Esophagus squamous epithelium (tissue), 5 donors: Measurements from ENCODE around the gene NKG7. TPM values are rescaled to one million over a fixed set of nuclear protein-coding genes. Genes with fewer than 3 reads are reported as not detected.

ENCODE experiments used
- DNase-seq: peaks from one replicate; lab custom pipeline; 2025; lab: John Stamatoyannopoulos, UW
- H3K27ac ChIP-seq, 4 donors: fragments of 200-600 bp; sonication (generic); one replicate each; pipeline ENCODE4 v1.5.1; 2016 to 2019; ENCODE audit warnings: mild to moderate bottlenecking in 1 of 4
- H3K27me3 ChIP-seq, 4 donors: fragments of 200-600 bp; sonication (generic); 1 replicate in 3 of 4; 2 replicates in 1 of 4; pipeline versions ENCODE4 v1.5.1 to v1.6.0; 2017 to 2021; ENCODE audit warnings: antibody characterized with exemption in 1 of 4
- H3K36me3 ChIP-seq, 3 donors: fragments of 200-600 bp; sonication (generic); one replicate each; pipeline ENCODE4 v1.5.1; 2016 to 2019
- H3K4me1 ChIP-seq, 3 donors: fragments of 200-600 bp; sonication (generic); one replicate each; pipeline ENCODE4 v1.5.1; 2017 to 2019
- H3K4me3 ChIP-seq, 4 donors: fragments of 200-600 bp; sonication (generic); 1 replicate in 3 of 4; 2 replicates in 1 of 4; pipeline ENCODE4 v1.5.1; 2016 to 2019; ENCODE audit warnings: mild to moderate bottlenecking in 2 of 4, moderate library complexity in 1 of 4
- H3K9me3 ChIP-seq, 3 donors: fragments of 200-600 bp; sonication (generic); one replicate each; pipeline ENCODE4 v1.5.1; 2016 to 2019
- POLR2A ChIP-seq, 4 donors: fragments of 450-650 bp; IDR thresholded peaks; one replicate each; pipeline ENCODE4 v1.6.1; 2017; ENCODE audit warnings: antibody characterized with exemption in 4 of 4, mild to moderate bottlenecking in 4 of 4, moderate library complexity in 3 of 4
- WGBS, 2 donors: methylation state at CpG; one replicate each; pipeline ENCODE4 v1.1.5; 2018; 5-methylcytosine and 5-hydroxymethylcytosine counted together
- intact Hi-C: fragments of 100-400 bp; cut with DNase I; formaldehyde crosslinking; loops from one replicate; pipeline ENCODE4 v1.15.0; 2022
- total RNA-seq, 4 donors: library from RNA; depleted of rRNA; stranded (reverse); fragments of >200 nt; gene quantifications; one replicate each; pipeline ENCODE4 v1.1.0, GENCODE V29; 2016
- TF ChIP-seq, protein P1 (sequence below), 6 experiments: fragments of 450-650 bp in 4 of 6; fragments of 200-600 bp in 2 of 6; sonication (generic) in 2 of 6; IDR thresholded peaks; one replicate each; pipeline ENCODE4 v1.5.1; 2016 to 2019; ENCODE audit warnings: antibody characterized with exemption in 6 of 6, mild to moderate bottlenecking in 4 of 6, moderate library complexity in 4 of 6
- donor health status: DM: yes; HTN: yes; CAD: no.

NKG7 gene
- total RNA-seq, 4 donors from 2014 or later, result 0.50 to 2.5 (median 2.2) TPM; not detected in 1

DNA sequence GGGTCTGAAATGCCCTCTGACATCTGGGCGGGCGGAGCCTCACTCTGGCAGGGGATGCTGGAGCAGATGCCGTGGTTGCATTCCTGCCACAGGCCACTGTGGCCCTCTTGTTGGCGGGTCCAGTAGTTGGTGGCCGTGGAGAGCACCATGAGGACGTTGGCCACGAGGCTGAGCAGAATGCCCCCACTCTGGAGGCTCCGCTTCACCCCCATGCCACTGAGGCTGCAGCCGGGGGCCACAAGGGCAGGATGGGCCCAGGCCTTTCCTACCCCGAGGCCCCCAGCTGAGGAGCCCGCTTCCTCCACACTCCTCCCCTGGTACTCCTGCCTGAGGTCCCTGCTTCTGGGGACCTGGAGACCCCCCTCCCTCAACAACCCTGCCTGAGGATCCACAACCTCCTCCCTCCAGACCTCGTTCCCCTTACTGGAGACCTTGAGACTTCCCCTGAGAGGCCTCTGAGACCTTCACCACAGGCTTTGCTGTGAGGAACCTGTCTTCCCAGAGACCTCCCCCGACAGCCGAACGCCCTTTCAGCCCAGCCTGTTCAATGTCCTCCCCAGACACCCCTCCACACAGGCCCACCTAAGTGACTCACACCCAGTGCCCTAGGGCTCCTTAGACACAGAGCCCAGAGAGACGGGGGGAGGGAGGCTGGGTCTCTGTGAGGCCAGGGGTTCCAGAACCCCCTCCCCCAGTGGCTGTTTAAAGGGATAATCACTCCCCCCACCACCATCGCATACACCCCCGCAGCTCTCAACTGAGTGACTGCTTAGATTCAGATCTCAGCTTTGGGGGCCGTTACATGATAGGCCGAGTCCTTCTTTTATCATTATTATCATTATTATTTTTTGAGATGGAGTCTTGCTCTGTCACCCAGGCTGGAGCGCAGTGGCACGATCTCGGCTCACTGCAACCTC lies 3.8 kb downstream of the NKG7 start, which contains the start of gene CLDND2:
CLDND2 (minus strand) TSS at position 638 of the 917 bp plus-strand sequence; CDS start at position 212, 426 bp downstream.
- no peaks in the 10 kb centered on the region for H3K9me3 ChIP-seq
- peaks cover 22 to 42% (median 27%) of the 10 kb centered on the region in 3 donors for H3K4me1 ChIP-seq
- H3K4me3 ChIP-seq, result peak within 1 kb of the TSS; percentile 75 to 88 (median 82)
- 76 to 79% methylated on average over 13 to 14 of the region's 23 CpGs for WGBS, 2 donors
- no peaks in the 10 kb centered on the region for H3K36me3 ChIP-seq
- TF ChIP-seq, protein P1, sequence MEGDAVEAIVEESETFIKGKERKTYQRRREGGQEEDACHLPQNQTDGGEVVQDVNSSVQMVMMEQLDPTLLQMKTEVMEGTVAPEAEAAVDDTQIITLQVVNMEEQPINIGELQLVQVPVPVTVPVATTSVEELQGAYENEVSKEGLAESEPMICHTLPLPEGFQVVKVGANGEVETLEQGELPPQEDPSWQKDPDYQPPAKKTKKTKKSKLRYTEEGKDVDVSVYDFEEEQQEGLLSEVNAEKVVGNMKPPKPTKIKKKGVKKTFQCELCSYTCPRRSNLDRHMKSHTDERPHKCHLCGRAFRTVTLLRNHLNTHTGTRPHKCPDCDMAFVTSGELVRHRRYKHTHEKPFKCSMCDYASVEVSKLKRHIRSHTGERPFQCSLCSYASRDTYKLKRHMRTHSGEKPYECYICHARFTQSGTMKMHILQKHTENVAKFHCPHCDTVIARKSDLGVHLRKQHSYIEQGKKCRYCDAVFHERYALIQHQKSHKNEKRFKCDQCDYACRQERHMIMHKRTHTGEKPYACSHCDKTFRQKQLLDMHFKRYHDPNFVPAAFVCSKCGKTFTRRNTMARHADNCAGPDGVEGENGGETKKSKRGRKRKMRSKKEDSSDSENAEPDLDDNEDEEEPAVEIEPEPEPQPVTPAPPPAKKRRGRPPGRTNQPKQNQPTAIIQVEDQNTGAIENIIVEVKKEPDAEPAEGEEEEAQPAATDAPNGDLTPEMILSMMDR (IDR thresholded peaks at IDR 0.05), result no peak
- no peak for TF ChIP-seq POLR2A (IDR thresholded peaks at IDR 0.05)
- intact Hi-C loops, result no loop called here
- DNase-seq, result no peak
- peak within 1 kb of the TSS; percentile 76 to 99 (median 98) for H3K27ac ChIP-seq
- no peaks in the 10 kb centered on the region for H3K27me3 ChIP-seq

DNA sequence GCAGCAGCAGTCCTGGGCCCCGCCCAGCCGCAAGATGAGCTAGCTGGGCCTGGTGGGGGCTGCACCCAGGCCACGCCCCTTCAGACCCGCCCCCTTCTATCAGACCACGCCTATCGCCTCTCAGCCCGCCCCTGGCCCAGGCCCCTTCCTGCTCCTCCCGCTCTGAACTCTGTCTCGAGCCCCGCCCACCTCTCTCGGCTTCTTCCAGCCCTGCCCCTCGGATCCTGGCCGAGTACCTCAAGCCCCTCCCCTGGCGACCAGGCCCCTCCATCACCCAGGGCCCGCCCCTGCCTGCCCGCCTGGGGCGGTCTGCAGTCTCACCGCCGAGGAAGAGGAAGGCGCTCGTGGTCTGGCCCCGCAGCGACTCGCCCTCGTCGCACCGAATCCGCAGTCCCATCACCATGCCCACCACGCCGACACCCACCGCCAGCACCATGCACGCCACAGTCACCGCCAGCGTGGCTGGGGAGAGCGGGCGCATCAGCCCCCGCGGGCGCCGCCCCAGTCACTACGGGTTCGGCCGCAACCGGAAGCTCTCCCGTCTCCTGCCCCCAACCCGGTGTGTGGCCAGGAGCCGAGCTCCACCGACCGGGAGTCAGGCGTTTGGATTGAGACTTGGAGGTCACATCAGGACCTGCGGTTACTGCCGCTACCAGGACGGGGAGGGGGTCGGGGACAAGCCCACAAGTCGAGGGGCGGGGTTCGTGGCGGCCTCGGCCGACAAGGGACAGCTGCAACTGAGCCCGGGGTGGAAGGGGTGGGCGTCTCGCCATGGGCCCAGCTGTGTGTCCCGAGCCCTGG lies 4.7 kb downstream of the NKG7 start:
- Histone ChIP-seq H3K27me3 (no peaks in the 10 kb centered on the region), H3K27ac (peak overlapping the region; percentile 86 to 99 (median 98)), H3K9me3 (no peaks in the 10 kb centered on the region), H3K4me3 (peak overlapping the region; percentile 75 to 88 (median 82)), H3K4me1 (peaks cover 22 to 51% (median 34%) of the 10 kb centered on the region in 3 donors), H3K36me3 (no peaks in the 10 kb centered on the region)
- TF ChIP-seq, protein P1 (IDR thresholded peaks at IDR 0.05), result no peak
- no peak for TF ChIP-seq POLR2A (IDR thresholded peaks at IDR 0.05)
- intact Hi-C loops, result no loop called here
- 0% methylated on average over 11 to 22 of the region's 64 CpGs for WGBS, 2 donors
- peak; percentile 92 for DNase-seq

DNA sequence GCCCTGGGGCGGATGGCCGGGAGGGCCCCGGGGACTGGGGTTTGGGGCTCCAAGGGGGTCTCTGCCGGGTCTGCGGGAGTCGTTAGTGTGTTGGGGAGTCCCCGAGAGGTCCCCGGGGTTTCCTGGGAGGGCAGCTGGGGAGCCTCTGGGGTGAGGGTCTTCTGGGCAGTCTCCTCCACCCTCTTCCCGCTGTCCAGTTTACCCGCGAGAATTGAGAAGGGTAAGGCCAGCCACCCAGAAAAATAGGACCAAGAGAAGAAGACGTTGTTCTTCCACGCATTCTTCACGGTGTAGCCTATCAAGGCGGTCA lies 5.2 kb downstream of the NKG7 start:
- WGBS, 2 donors, result 0 to 3% methylated on average over 5 to 9 of the region's 15 CpGs
- H3K4me1 ChIP-seq, result peaks cover 27 to 57% (median 40%) of the 10 kb centered on the region in 3 donors
- intact Hi-C loops, result no loop called here

DNA sequence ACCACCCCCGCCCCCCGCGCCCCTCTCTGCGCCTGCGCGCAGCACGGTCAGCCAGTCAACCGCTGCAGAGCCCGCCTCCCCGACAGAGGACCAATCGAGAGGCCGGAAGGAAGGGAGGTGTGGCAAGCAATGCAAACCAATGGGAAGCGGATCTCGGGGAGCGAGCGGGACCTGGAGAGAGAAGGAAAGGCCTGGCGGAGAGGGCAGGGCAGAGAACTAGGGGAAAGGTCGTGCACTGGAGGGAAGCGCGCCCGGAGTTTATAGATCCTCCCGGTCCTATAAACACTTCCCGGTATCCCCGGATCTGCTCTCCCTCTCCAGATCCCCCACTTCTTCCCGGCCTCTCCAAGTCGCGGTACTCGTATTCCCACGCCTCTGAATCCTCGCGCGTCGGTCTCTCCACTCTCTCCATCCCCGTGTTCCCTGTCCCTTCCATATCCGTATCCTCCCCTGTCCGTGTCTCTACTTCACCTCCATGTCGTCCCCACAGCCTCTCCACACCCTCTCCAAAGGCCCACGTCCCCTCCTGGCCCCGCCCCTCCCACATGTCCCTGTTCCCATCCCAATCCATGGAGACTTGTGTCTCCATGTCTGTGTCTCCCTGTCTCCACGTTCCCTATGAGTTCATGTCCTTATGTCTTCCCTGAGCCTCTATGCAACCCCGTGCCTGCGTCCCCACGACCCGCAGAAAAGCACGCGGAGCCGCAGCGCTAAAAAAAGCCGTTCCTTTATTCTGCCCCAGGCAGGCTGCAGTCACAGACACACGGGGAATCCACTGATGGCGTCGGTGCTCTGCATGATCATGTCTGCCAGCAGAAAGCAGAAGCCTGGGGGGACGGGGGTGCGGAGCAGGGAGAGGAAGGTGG lies 5.8 kb downstream of the NKG7 start:
- no peaks in the 10 kb centered on the region for H3K9me3 ChIP-seq
- peak in 3 of 4 donors; percentile 70 to 95 (median 94) for TF ChIP-seq POLR2A (IDR thresholded peaks at IDR 0.05)
- TF ChIP-seq, protein P1 (IDR thresholded peaks at IDR 0.05), result no peak
- intact Hi-C loops, result no loop called here
- peak overlapping the region; percentile 75 to 88 (median 82) for H3K4me3 ChIP-seq
- H3K36me3 ChIP-seq, result no peaks in the 10 kb centered on the region
- H3K27me3 ChIP-seq, result no peaks in the 10 kb centered on the region
- H3K4me1 ChIP-seq, result peaks cover 29 to 58% (median 41%) of the 10 kb centered on the region in 3 donors
- DNase-seq, result peak; percentile 85
- WGBS, 2 donors, result 0% methylated on average over 35 to 37 of the region's 54 CpGs
- H3K27ac ChIP-seq, result peak overlapping the region; percentile 86 to 99 (median 98)

More for the DNA sequence above, 5.2 kb downstream of the NKG7 start:
- no peaks in the 10 kb centered on the region for H3K27me3 ChIP-seq
- H3K36me3 ChIP-seq, result no peaks in the 10 kb centered on the region
- no peak for DNase-seq
- H3K4me3 ChIP-seq, result peak overlapping the region; percentile 75 to 88 (median 82)
- no peaks in the 10 kb centered on the region for H3K9me3 ChIP-seq
- H3K27ac ChIP-seq, result peak overlapping the region; percentile 86 to 99 (median 98)
- peak in 3 of 4 donors; percentile 83 to 94 (median 92) for TF ChIP-seq POLR2A (IDR thresholded peaks at IDR 0.05)
- TF ChIP-seq, protein P1 (IDR thresholded peaks at IDR 0.05), result no peak
